CD4-positive, CD25-positive, alpha-beta regulatory T cell (primary cell): ENCODE data around the gene GREB1. TPM values are rescaled to one million over a fixed set of nuclear protein-coding genes. Genes with fewer than 3 reads are reported as not detected.

ENCODE experiments used
- ATAC-seq, 2 donors: fragments of 150-1000 bp; cut with Tn5 transposase; one replicate each; pipeline ENCODE4 v1.10.0; 2021; ENCODE audit warnings: low read depth in 2 of 2, moderate number of reproducible peaks in 2 of 2, moderate library complexity in 1 of 2
- DNase-seq, 3 donors: peaks; one replicate each; pipeline versions ENCODE4 v3.0.0 to v3.0.0-alpha.2; 2012 to 2022; ENCODE audit warnings: mixed read lengths in 1 of 3
- H3K27ac ChIP-seq: one replicate; pipeline ENCODE4 v1.7.0; 2013; ENCODE audit warnings: mild to moderate bottlenecking, low read length; ENCODE audit not compliant: insufficient read depth, poor library complexity, severe bottlenecking
- H3K27me3 ChIP-seq: one replicate; pipeline ENCODE4 v1.7.0; 2013; ENCODE audit warnings: low read length; ENCODE audit not compliant: control insufficient read depth, insufficient read depth
- H3K36me3 ChIP-seq: one replicate; pipeline ENCODE4 v1.7.0; 2013; ENCODE audit warnings: mild to moderate bottlenecking, low read length, moderate library complexity; ENCODE audit not compliant: control insufficient read depth, insufficient read depth
- H3K4me1 ChIP-seq: 2 replicates; pipeline ENCODE4 v1.7.0; 2013; ENCODE audit warnings: mild to moderate bottlenecking, low read length; ENCODE audit not compliant: insufficient read depth, control insufficient read depth, poor library complexity, severe bottlenecking
- H3K4me3 ChIP-seq: one replicate; pipeline ENCODE4 v1.7.0; 2013; ENCODE audit warnings: low read depth, mild to moderate bottlenecking, low read length, moderate library complexity
- H3K9me3 ChIP-seq, 2 experiments: 1 replicate in 1 of 2; 2 replicates in 1 of 2; pipeline ENCODE4 v1.7.0; 2013; ENCODE audit warnings: low read length in 2 of 2, mild to moderate bottlenecking in 1 of 2, moderate library complexity in 1 of 2; ENCODE audit not compliant: control insufficient read depth in 2 of 2
- H3K27ac Mint-ChIP-seq, 3 donors: one replicate each; pipeline ENCODE4 v1.8.0; 2020 to 2022; ENCODE audit warnings: mild to moderate bottlenecking in 3 of 3, mixed read lengths in 3 of 3, moderate library complexity in 2 of 3
- H3K27me3 Mint-ChIP-seq: one replicate; pipeline ENCODE4 v1.8.0; 2022; ENCODE audit warnings: mild to moderate bottlenecking, mixed read lengths
- H3K36me3 Mint-ChIP-seq: one replicate; pipeline ENCODE4 v1.8.0; 2020; ENCODE audit warnings: mixed read lengths
- H3K4me1 Mint-ChIP-seq, 4 donors: one replicate each; pipeline ENCODE4 v1.8.0; 2020 to 2022; ENCODE audit warnings: mixed read lengths in 4 of 4, mild to moderate bottlenecking in 1 of 4
- H3K4me3 Mint-ChIP-seq, 4 donors: one replicate each; pipeline ENCODE4 v1.8.0; 2020 to 2022; ENCODE audit warnings: mild to moderate bottlenecking in 4 of 4, mixed read lengths in 4 of 4, moderate library complexity in 3 of 4
- H3K9me3 Mint-ChIP-seq, 7 donors: one replicate each; pipeline ENCODE4 v1.8.0; 2020 to 2022; ENCODE audit warnings: mixed read lengths in 7 of 7, mild to moderate bottlenecking in 3 of 7, moderate library complexity in 2 of 7
- polyA plus RNA-seq, 4 donors: library from polyadenylated mRNA; unstranded; fragments of 300-500 nt; fragmentation: Illumina TruSeq; gene quantifications; one replicate each; pipeline ENCODE4 v1.2.3, GENCODE V29; 2021
- total RNA-seq: library from RNA; stranded (reverse); gene quantifications from one replicate; pipeline ENCODE4 v1.2.3, GENCODE V29; 2022

GREB1 gene
- total and polyA plus RNA-seq, 5 donors from 2014 or later, result 0.11 to 0.35 (median 0.15) TPM; not detected in 2

DNA sequence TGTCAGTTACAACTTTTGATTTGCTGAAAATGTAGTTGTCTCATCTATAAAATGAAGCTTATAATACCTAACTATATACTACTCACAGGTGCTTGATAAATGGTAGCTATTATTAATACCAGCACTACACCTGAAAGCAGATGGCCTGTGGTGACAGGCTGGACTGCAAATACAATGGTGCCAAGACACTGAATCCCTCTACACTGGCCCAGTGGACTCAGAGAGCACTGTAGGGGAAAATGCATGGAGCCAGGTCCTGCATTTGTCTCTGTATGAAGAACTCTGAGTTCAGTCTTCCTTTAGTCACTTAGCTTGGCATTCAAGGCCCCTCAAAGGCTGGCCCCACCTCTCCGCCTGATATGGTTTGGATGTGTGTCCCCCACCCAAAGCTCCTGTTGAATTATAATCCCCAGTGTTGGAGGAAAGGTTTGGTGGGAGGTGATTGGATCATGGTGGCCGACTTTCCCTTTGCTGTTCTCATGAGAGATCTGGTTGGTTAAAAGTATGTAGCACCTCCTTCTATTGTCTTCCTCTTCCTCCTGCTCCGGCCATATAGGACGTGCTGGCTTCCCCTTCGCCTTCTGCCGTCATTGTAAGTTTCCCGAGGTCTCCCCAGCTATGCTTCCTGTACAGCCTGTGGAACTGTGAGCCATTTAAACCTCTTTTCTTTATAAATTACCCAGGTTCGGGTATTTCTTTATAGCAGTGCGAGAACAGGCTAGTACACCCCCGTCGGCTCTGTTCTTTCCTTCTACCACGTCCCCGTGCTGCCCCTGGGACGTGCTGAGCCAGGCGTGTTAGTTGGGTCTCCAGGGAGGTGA, 147.3 kb downstream of the GREB1 start:
- Histone ChIP-seq H3K9me3 (no peaks in the 10 kb centered on the region), H3K4me3 (no peak overlapping the region), H3K27ac (no peak overlapping the region), H3K27me3 (no peaks in the 10 kb centered on the region), H3K4me1 (no peaks in the 10 kb centered on the region), H3K36me3 (no peaks in the 10 kb centered on the region)
- H3K4me3 Mint-ChIP-seq, result peak overlapping the region in 1 of 4 donors; percentile 28
- peaks cover 30% of the 10 kb centered on the region for H3K27me3 Mint-ChIP-seq
- H3K4me1 Mint-ChIP-seq, result peaks cover 0 to 5% (median 0%) of the 10 kb centered on the region in 4 donors
- no peaks in the 10 kb centered on the region for H3K9me3 Mint-ChIP-seq
- no peak overlapping the region for H3K27ac Mint-ChIP-seq
- DNase-seq (no peak), ATAC-seq (no peak)
- no peaks in the 10 kb centered on the region for H3K36me3 Mint-ChIP-seq

DNA sequence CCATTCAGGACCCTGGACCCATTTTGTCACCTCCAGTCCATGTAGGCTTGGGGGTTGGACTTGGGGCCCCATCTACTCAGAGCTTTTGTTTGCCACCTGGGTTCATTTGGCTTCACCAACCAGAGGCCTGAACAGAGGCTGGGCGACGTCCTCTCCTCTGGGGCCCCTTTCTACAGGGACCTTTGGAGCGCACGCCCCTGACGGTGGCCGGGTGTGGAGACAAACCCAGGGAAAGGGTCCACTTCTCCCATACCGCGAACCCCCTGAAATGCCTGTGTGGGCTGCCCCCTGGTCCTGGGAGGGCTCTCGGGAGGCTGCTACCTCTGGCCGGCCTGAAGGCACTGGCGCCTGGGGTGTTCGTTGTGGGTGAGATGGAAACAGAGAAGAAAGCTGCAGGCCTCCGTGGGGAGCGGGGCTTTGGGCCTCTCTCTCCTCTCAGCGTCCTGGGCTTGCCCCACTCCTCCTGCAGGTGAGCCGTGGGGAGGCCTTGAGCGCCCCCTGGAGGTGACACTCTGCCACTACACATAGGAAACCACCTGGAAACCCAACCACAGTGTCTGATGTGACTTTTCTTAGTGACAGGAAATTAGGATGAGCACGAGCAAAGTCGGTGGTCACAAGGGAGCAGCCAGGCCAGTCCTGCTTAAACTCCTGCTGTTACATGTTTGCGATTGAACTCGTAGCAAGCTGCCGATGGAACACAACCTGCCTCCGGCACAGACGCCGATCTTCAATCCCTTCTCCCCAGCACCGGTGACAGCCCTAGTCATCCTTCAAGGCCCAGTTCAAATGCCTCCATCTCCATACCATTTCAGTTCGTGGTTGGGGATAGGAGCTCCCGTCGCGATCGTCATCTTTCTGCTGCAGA, 148.1 kb downstream of the GREB1 start:
- Mint-ChIP-seq H3K27ac (no peak overlapping the region), H3K4me3 (no peak overlapping the region), H3K36me3 (no peaks in the 10 kb centered on the region)

DNA sequence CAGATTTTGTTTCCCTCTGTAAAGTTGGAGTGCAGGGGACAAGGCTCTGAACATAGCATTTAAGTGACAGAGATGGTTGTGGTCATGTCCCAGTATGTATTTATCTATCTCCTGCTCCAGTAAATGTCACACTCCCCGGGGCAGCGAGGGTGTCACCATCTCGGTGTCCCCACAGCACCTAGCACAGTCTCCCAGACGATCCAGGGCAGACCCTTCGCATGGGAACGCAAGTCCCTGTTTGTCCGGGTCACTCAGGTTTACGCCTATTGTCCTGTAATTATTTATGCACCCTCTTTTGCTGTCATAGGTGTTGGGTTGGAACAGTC, 148.7 kb downstream of the GREB1 start:
- H3K27me3 ChIP-seq, result no peaks in the 10 kb centered on the region
- no peak overlapping the region for H3K4me3 ChIP-seq
- ATAC-seq (no peak), DNase-seq (no peak)
- Mint-ChIP-seq H3K4me1 (peaks cover 0 to 5% (median 0%) of the 10 kb centered on the region in 4 donors), H3K27me3 (peaks cover 26% of the 10 kb centered on the region), H3K27ac (no peak overlapping the region), H3K4me3 (no peak overlapping the region), H3K36me3 (no peaks in the 10 kb centered on the region), H3K9me3 (no peaks in the 10 kb centered on the region)
- H3K27ac ChIP-seq, result no peak overlapping the region
- H3K36me3 ChIP-seq, result no peaks in the 10 kb centered on the region
- H3K9me3 ChIP-seq, result no peaks in the 10 kb centered on the region
- no peaks in the 10 kb centered on the region for H3K4me1 ChIP-seq

More for the DNA sequence above, 148.1 kb downstream of the GREB1 start:
- peaks cover 0 to 5% (median 0%) of the 10 kb centered on the region in 4 donors for H3K4me1 Mint-ChIP-seq
- DNase-seq (peak; percentile 26 to 58 (median 30)), ATAC-seq (no peak)
- H3K27me3 ChIP-seq, result no peaks in the 10 kb centered on the region
- no peaks in the 10 kb centered on the region for H3K9me3 Mint-ChIP-seq
- H3K27me3 Mint-ChIP-seq, result peaks cover 25% of the 10 kb centered on the region
- no peaks in the 10 kb centered on the region for H3K9me3 ChIP-seq
- H3K4me3 ChIP-seq, result no peak overlapping the region
- H3K36me3 ChIP-seq, result no peaks in the 10 kb centered on the region
- no peak overlapping the region for H3K27ac ChIP-seq
- H3K4me1 ChIP-seq, result no peaks in the 10 kb centered on the region

DNA sequence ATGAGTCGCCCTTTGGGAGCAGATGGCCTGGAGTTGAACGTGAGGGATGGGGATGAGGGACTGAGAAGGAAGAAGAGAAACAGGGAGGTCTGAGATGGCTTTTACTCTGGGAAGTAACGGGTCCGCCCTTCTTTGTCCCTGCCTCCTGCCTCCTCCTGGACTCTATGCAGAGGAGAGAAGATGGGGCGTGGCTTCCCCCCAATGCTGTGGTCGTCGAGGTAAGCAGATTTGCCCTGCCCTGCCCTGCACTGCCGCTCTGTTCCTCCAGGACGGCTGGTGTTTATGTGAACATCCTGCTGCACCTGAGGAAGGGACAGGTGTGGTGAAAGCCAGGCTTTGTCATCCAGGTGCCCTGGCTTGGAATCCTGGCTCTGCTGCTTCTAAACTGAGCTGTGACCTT, 149.6 kb downstream of the GREB1 start:
- Histone ChIP-seq H3K4me3 (no peak overlapping the region), H3K27ac (no peak overlapping the region), H3K9me3 (no peaks in the 10 kb centered on the region), H3K27me3 (no peaks in the 10 kb centered on the region), H3K36me3 (no peaks in the 10 kb centered on the region), H3K4me1 (peaks cover 6% of the 10 kb centered on the region)
- H3K27ac Mint-ChIP-seq, result no peak overlapping the region
- DNase-seq (no peak), ATAC-seq (no peak)
- no peak overlapping the region for H3K4me3 Mint-ChIP-seq
- peaks cover 23% of the 10 kb centered on the region for H3K27me3 Mint-ChIP-seq
- H3K36me3 Mint-ChIP-seq, result no peaks in the 10 kb centered on the region
- H3K9me3 Mint-ChIP-seq, result no peaks in the 10 kb centered on the region
- peaks cover 4 to 10% (median 6%) of the 10 kb centered on the region in 4 donors for H3K4me1 Mint-ChIP-seq

DNA sequence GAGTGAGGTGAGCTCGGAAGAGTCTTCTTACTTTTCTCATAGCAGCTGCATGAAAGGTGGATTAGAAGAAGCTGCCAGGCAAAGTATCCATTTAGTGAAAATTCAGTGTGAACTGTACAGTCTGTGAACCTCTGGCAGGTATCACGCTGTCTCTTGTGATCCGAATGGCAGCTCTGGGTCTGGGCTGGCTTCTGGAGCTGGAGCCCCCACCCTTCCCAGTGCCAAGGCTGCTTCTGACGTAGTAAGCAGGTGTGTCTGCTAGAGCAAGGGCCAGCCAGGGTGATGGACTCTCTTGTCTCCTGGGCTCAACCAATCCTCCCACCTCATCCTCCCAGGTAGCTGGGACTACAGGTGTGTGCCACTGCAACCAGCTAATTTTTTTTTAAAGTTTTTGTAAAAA, 150.1 kb downstream of the GREB1 start:
- Histone ChIP-seq H3K27me3 (no peaks in the 10 kb centered on the region), H3K4me3 (no peak overlapping the region), H3K36me3 (no peaks in the 10 kb centered on the region), H3K4me1 (peaks cover 9% of the 10 kb centered on the region), H3K27ac (no peak overlapping the region), H3K9me3 (no peaks in the 10 kb centered on the region)
- Mint-ChIP-seq H3K27me3 (peaks cover 23% of the 10 kb centered on the region), H3K27ac (no peak overlapping the region), H3K4me1 (peaks cover 6 to 12% (median 9%) of the 10 kb centered on the region in 4 donors), H3K36me3 (no peaks in the 10 kb centered on the region), H3K4me3 (no peak overlapping the region), H3K9me3 (no peaks in the 10 kb centered on the region)
- ATAC-seq (no peak), DNase-seq (no peak)

DNA sequence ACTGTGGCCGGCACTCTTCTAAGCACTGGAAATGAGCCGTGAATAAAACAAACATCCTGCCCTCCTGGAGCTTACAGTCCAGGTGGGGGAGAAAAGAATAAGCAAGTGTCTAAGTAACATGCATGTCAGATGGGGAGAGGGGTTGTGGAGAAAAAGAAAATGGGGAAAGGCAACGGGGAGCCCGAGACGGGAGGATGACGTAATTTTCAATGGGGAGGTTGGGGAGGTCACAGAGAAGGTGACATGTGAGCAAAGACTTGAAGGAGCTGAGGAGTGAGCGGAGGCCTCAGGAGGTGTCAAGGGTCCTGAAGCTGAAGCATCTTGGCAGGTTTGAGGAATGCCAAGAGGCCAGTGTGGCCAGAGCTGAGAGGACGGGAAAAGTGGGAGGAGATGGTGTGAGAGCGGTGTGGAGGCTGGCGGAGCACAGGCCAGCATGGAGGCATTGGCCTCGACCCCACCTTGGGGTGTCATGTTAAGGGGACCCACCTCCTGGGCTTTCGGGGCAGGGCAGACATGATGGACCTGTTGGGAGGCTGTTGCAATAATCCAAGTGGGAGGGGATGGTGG, 151.1 kb downstream of the GREB1 start:
- Mint-ChIP-seq H3K36me3 (no peaks in the 10 kb centered on the region), H3K27ac (no peak overlapping the region), H3K27me3 (peaks cover 18% of the 10 kb centered on the region), H3K4me1 (peaks cover 6 to 12% (median 10%) of the 10 kb centered on the region in 4 donors), H3K4me3 (no peak overlapping the region), H3K9me3 (no peaks in the 10 kb centered on the region)
- no peak overlapping the region for H3K27ac ChIP-seq
- peaks cover 9% of the 10 kb centered on the region for H3K4me1 ChIP-seq
- no peaks in the 10 kb centered on the region for H3K27me3 ChIP-seq
- no peak overlapping the region for H3K4me3 ChIP-seq
- no peak for ATAC-seq
- no peak for DNase-seq
- H3K36me3 ChIP-seq, result no peaks in the 10 kb centered on the region
- no peaks in the 10 kb centered on the region for H3K9me3 ChIP-seq

DNA sequence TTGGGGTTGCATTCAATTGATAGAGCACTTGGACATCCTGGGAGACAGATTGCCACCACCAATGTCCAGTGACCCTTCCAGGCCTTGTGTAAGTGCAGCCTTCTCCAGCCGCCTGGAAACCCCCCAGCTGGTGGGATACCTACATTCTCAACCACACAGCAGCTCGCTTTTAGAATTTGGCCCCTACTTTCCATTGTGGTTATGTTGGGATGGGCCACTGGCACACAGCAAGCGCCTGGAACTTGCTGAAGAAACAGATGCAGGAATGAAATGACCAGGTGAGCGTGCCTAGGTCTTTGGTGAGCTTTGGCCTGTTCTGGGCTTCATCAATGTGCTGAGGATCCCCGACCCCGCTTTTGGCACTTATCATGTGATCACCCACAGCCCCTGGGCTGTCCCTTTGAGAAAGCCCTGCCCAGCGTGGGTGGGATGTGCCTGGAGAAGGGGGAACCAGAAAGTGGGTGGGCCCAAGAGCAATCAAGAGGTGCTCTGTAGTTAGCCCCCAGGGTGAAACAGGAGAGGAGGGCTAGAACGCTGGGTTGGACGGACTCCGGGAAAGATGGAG, 152.1 kb downstream of the GREB1 start:
- DNase-seq, result no peak
- Mint-ChIP-seq H3K9me3 (no peaks in the 10 kb centered on the region), H3K36me3 (no peaks in the 10 kb centered on the region), H3K27me3 (peaks cover 18% of the 10 kb centered on the region), H3K27ac (no peak overlapping the region), H3K4me3 (no peak overlapping the region), H3K4me1 (peaks cover 8 to 12% (median 10%) of the 10 kb centered on the region in 4 donors)
- no peaks in the 10 kb centered on the region for H3K9me3 ChIP-seq
- H3K27ac ChIP-seq, result no peak overlapping the region
- no peaks in the 10 kb centered on the region for H3K27me3 ChIP-seq
- H3K4me1 ChIP-seq, result peaks cover 9% of the 10 kb centered on the region
- no peak for ATAC-seq
- H3K36me3 ChIP-seq, result no peaks in the 10 kb centered on the region
- no peak overlapping the region for H3K4me3 ChIP-seq
